ENCODE data around the gene RAPGEF4. TPM values are rescaled to one million over a fixed set of nuclear protein-coding genes. Genes with fewer than 3 reads are reported as not detected.

Gene RAPGEF4
- total and polyA plus RNA-seq, 2 donors (not counting 1 experiment from before 2014, with no cell fraction given): 0.22 to 0.30 TPM

DNA sequence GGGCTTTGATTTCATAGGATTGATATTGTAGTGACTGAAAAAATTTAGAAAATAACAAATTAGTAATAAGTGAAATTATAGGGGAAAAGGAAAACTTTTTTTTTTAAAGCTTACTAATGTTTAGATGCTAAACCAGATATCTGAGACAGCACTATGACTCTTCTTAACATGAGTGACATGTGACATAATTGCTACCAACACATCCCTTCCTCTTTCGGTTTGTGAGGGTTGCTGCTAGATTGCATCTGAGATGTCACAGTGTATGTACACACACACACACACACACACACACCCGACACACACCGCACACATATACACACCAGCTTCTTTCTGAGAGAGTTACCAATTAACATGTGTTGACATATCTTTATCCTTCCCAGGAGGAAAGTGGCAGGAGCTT, 18.0 kb downstream of the RAPGEF4 start:
- ChIA-PET CTCF (no interaction called here), POLR2A (no interaction called here)
- Histone ChIP-seq H3K27ac (ENCODE audit: low read length in 2 of 2) (no peak overlapping the region), H3K4me3 (ENCODE audit: control extremely low read depth in 1 of 5, extremely low read depth in 1 of 5, insufficient read depth in 1 of 5, low read depth in 2 of 5, low read length in 4 of 5) (no peak overlapping the region), H3K9ac (ENCODE audit: low read length) (no peak overlapping the region), H2AFZ (ENCODE audit: insufficient read depth, low read depth, low read length, poor library complexity, severe bottlenecking) (no peak overlapping the region), H3K9me3 (ENCODE audit: control extremely low read depth in 1 of 3, control insufficient read depth in 2 of 3, insufficient read depth in 1 of 3, low read length in 2 of 3) (no peaks in the 10 kb centered on the region), H3K4me2 (replicated peaks; ENCODE audit: low read depth, low read length, poor library complexity, severe bottlenecking) (no peak overlapping the region), H3K4me1 (ENCODE audit: control insufficient read depth in 2 of 2, insufficient read depth in 2 of 2, low read length in 2 of 2) (no peaks in the 10 kb centered on the region), H3K79me2 (ENCODE audit: control insufficient read depth, insufficient read depth, low read length) (no peaks in the 10 kb centered on the region), H3K27me3 (replicated peaks in 1 of 4; ENCODE audit: control extremely low read depth in 1 of 4, control insufficient read depth in 3 of 4, insufficient read depth in 4 of 4, low read length in 3 of 4) (peaks cover 0 to 1% (median 0%) of the 10 kb centered on the region in 4 experiments), H4K20me1 (ENCODE audit: control insufficient read depth, insufficient read depth, low read length, poor library complexity, severe bottlenecking) (no peaks in the 10 kb centered on the region), H3K36me3 (replicated peaks in 1 of 2; ENCODE audit: control extremely low read depth in 1 of 2, control insufficient read depth in 1 of 2, extremely low read depth in 1 of 2, insufficient read depth in 2 of 2, low read length in 1 of 2) (no peaks in the 10 kb centered on the region)
- intact Hi-C loops (cut with micrococcal nuclease): no loop called here
- Mint-ChIP-seq H3K27ac (no peak overlapping the region), H3K4me3 (no peak overlapping the region), H3K4me1 (no peaks in the 10 kb centered on the region), H3K27me3 (peaks cover 31% of the 10 kb centered on the region), H3K9me3 (ENCODE audit: insufficient read depth) (no peaks in the 10 kb centered on the region)
- WGBS (ENCODE audit: insufficient coverage): no CpG with 5 or more reads among the region's 3 CpGs
- no peak for ATAC-seq (ENCODE audit: low read depth)
- no peak for TF ChIP-seq EZH2 (IDR thresholded peaks at IDR 0.05; ENCODE audit: borderline replicate concordance, insufficient read depth, low read depth, low read length, poor library complexity, severe bottlenecking)
- TF ChIP-seq, protein P1, sequence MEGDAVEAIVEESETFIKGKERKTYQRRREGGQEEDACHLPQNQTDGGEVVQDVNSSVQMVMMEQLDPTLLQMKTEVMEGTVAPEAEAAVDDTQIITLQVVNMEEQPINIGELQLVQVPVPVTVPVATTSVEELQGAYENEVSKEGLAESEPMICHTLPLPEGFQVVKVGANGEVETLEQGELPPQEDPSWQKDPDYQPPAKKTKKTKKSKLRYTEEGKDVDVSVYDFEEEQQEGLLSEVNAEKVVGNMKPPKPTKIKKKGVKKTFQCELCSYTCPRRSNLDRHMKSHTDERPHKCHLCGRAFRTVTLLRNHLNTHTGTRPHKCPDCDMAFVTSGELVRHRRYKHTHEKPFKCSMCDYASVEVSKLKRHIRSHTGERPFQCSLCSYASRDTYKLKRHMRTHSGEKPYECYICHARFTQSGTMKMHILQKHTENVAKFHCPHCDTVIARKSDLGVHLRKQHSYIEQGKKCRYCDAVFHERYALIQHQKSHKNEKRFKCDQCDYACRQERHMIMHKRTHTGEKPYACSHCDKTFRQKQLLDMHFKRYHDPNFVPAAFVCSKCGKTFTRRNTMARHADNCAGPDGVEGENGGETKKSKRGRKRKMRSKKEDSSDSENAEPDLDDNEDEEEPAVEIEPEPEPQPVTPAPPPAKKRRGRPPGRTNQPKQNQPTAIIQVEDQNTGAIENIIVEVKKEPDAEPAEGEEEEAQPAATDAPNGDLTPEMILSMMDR (IDR thresholded peaks at IDR 0.05): no peak
- DNase-seq: no peak

DNA sequence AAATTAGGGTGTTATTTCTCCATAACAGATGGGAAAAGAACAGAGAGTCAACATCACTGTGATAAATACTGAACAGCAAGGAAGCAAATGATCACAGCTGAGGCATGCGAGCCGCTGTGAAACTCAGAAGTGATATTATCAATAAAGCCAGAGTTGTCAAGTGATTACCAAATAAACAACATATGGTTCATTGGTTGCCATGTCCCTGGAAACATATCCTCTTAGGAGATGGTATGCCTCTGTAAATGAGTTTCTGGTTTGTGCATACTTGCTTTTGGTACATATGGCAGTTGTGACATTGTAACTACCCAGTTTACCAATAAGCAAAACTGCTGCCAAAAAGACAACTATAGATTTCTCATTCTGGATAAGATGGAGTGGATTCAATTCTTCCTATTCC, 23.8 kb downstream of the RAPGEF4 start:
- Histone ChIP-seq H3K79me2 (ENCODE audit: control insufficient read depth, insufficient read depth, low read length) (no peaks in the 10 kb centered on the region), H3K4me1 (ENCODE audit: control insufficient read depth in 2 of 2, insufficient read depth in 2 of 2, low read length in 2 of 2) (no peaks in the 10 kb centered on the region), H4K20me1 (ENCODE audit: control insufficient read depth, insufficient read depth, low read length, poor library complexity, severe bottlenecking) (no peaks in the 10 kb centered on the region), H2AFZ (ENCODE audit: insufficient read depth, low read depth, low read length, poor library complexity, severe bottlenecking) (no peak overlapping the region), H3K9me3 (ENCODE audit: control extremely low read depth in 1 of 3, control insufficient read depth in 2 of 3, insufficient read depth in 1 of 3, low read length in 2 of 3) (peaks cover 0 to 10% (median 0%) of the 10 kb centered on the region in 3 donors), H3K4me2 (replicated peaks; ENCODE audit: low read depth, low read length, poor library complexity, severe bottlenecking) (no peak overlapping the region), H3K4me3 (ENCODE audit: control extremely low read depth in 1 of 5, extremely low read depth in 1 of 5, insufficient read depth in 1 of 5, low read depth in 2 of 5, low read length in 4 of 5) (no peak overlapping the region), H3K27ac (ENCODE audit: low read length in 2 of 2) (no peak overlapping the region), H3K27me3 (replicated peaks in 1 of 4; ENCODE audit: control extremely low read depth in 1 of 4, control insufficient read depth in 3 of 4, insufficient read depth in 4 of 4, low read length in 3 of 4) (peaks cover 0 to 4% (median 0%) of the 10 kb centered on the region in 4 experiments), H3K9ac (ENCODE audit: low read length) (no peak overlapping the region), H3K36me3 (replicated peaks in 1 of 2; ENCODE audit: control extremely low read depth in 1 of 2, control insufficient read depth in 1 of 2, extremely low read depth in 1 of 2, insufficient read depth in 2 of 2, low read length in 1 of 2) (no peaks in the 10 kb centered on the region)
- intact Hi-C loops (cut with micrococcal nuclease): no loop called here
- H3K9me3 Mint-ChIP-seq (ENCODE audit: insufficient read depth): peaks cover 2% of the 10 kb centered on the region
- no peak overlapping the region for H3K27ac Mint-ChIP-seq
- DNase-seq: no peak
- POLR2A ChIA-PET: no interaction called here
- no peaks in the 10 kb centered on the region for H3K4me1 Mint-ChIP-seq
- no peak for ATAC-seq (ENCODE audit: low read depth)
- CTCF ChIA-PET: no interaction called here
- H3K4me3 Mint-ChIP-seq: no peak overlapping the region
- peaks cover 18% of the 10 kb centered on the region for H3K27me3 Mint-ChIP-seq
- WGBS (ENCODE audit: insufficient coverage): no CpG with 5 or more reads among the region's 2 CpGs
- TF ChIP-seq EZH2 (IDR thresholded peaks at IDR 0.05; ENCODE audit: borderline replicate concordance, insufficient read depth, low read depth, low read length, poor library complexity, severe bottlenecking): no peak
- TF ChIP-seq, protein P1 (IDR thresholded peaks at IDR 0.05): no peak

Measured in B cell (primary cell).